Ammon's horn (tissue), 1 donor: Measurements from ENCODE around the gene ILDR2.
A peak's percentile ranks its signal among the peaks of the same experiment; 100 is the strongest.

ENCODE experiments used
- DNase-seq: peaks from one replicate; pipeline ENCODE4 v3.0.0-alpha.2; 2016; ENCODE audit warnings: low spot score

The ILDR2 gene

DNA sequence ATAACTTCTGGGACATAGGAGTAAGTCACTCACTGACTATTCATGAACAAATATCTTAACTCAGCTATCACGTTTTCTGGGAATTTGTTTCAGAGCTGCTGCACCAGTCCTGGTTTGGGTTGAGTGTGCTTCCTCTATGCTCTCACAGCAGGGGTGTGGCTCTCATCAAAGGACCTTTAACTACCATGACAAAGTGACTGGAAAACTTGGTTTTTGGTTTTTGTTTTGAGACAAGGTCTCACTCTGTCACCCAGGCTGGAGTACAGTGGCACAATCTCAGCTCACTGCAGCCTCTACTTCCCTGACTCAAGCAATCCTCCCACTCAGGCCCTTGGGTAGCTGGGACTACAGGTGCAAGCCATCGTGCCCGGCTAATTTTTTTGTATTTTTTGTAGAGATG lies 4.1 kb downstream of the ILDR2 start:
- DNase-seq: no peak

- DNase-seq: no peak
Observed at GRCh38 chr1:166969074-166969677, 6.2 kb downstream of the ILDR2 start.

DNA sequence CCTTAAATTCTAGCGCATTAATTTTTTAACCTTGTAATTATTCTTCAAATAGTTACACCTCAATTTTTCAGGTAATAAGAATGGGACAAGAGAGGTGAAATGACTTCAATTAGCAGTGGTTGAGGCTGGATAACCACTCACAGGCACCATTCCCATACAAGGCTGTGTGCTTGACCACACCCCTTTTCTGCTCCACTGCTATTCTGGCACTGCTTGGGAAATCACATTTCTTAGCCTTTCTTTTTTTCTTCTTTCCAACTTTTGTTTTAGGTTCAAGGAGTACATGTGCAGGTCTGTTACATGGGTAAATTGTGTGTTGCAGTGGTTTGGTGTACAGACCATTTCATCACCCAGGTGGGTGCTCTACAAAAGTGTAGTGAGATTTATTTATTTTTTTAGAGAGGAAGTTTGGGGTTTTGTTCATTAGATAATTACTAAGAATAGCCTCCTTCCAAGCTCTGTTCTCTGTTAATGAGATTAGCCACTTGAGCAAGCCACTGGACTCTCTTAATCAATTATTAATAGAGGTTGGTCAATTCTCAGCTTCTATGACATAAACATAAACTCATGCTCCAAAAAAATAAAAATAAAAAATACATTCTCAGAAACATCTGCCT lies 14.4 kb downstream of the ILDR2 start:
- DNase-seq: no peak

- no peak for DNase-seq
Observed at GRCh38 chr1:166956872-166957271, 18.5 kb downstream of the ILDR2 start.

- DNase-seq: no peak
Observed at GRCh38 chr1:166956057-166956850, 19.1 kb downstream of the ILDR2 start.

- no peak for DNase-seq
Observed at GRCh38 chr1:166953491-166953890, 21.8 kb downstream of the ILDR2 start.

DNA sequence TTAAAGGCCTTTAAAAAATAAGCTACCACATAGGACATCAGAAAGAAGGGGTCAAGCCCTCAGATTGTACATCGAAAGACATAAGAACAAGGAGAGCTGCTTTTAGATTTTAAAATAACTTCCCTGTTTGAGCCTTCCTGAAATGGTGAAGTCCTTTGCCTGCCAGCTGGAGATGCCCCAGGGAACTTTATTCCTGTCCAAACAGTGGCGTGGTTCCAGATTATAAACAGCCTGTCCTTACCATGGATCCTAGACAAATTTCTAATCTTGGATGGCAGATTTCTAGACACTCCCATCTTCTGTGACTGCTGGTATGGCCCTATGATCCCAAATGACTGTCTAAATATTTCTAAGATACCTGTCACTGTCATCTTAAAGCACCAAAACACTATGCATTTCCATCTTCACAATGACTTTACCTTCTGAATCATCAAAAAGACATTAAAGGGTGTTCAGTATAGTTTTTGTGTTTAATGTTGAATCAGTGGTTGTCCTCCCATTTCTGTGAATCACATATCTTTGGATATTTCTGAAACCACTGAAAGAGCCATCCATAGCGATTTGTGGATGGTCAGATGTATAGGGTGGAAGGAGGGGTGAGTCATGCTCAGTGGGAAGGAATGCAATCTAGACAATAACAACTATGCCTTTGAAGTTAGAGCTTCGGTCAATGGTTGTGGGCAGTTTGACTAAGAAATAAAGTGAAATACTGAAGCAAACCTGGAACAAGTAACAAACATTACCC lies 23.2 kb downstream of the ILDR2 start:
- DNase-seq: no peak

GRCh38 chr1:166951050-166951449 lies 24.3 kb downstream of the ILDR2 start:
- DNase-seq: no peak

GRCh38 chr1:166950156-166950555 lies 25.2 kb downstream of the ILDR2 start:
- DNase-seq: peak; percentile 70

DNA sequence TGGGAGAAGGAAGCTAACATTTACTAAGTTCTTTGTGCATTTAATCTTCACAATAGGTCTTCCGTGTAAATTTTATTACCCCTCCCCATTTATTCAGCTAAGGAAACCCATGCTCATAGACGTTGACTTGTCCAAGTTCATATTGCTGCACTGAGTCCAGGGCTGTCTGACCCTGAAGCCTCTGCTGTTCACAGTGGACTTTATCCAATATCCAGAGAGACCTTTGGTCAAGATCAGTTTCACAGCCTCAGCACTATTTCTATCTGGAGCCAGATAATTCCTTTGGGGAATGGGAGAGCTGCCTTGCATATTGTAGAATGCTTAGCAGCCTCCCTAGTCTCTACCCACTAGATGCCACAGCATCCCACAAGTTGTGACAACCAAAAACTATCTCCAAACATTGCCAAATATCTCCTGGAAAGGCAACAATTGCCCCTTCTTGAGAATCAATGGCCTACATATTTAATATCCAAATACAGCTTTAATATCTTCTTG lies 26.4 kb downstream of the ILDR2 start:
- DNase-seq: no peak

DNA sequence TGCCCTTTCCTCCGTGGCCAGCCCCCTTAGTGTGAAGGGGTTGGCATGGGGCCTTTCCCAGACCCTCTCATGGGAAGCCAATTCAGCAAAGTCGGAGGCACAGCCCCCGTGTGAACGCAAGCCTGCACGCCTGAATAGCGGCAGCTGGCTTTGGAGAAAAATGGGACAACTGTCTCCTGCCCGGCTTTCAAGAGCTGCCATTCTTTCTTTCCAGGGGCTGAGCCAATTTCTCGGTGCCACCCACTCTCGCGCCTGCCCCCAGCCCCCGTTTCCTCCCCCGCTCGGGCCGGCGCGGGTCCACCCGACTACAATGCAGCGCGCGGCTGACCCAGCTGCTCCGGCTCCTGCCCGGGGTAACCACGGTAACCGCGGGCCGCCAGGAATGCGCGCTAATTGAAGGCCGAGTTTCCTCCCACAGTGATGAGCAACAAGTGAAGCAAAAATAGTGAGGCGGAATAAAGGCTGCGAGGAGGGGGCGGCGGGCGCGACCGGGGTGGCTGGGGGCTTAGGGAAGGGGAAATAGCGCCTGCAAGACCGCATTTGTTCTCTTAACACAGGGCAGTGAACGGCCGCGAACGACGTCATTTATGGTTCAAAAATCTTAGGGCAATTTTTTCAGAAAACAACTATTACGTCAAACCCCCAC lies 27.8 kb downstream of the ILDR2 start:
- peak; percentile 93 for DNase-seq

GRCh38 chr1:166944186-166944967 lies 31.0 kb downstream of the ILDR2 start:
- no peak for DNase-seq

DNA sequence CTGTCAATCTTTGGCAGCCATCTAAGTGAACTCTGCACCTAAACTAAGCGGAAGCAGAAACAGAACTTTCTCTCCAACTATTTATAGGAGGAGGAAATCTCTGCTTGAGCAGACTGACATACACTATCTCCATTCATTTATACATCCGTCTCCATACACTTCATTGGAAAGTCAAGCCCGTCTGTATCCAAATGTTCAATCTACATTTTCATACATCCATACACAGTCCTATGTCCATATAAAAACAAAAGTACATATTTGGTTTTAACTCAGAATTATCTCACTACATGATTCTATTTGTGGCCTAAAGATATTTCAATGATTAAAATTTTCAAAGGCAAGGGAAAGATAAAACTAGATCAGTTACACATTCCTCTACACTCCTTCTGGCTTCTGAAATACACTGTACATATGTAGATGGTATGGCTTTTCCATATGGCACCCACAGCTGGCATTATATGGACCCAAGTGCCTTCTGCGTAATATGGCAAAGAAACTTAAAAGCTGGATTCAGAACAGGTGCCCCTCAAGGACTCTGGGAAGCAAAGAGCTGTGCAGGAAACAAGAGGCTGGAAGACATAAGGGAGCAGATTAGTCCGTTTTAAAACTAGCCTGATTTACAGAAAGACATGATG lies 35.5 kb downstream of the ILDR2 start:
- no peak for DNase-seq

DNA sequence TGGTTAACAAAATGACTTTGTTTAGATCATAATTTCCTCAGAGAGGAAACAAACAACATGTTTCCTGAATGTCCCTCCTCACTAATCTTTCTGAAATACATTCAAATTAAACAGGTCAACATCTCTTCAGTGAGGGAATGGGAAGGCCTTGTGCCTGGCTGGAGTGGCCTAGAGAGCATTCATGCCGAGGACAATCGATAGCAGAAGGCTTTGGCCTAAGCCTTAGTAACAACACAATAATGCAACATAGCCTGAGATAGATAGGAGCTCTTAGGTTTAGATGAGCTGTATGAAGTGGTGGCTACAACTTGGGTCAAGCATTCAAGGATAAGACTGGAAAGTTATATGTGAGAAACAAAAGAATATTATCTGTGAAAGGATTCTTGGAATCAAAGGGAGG lies 37.4 kb downstream of the ILDR2 start:
- no peak for DNase-seq

GRCh38 chr1:166937329-166937728 lies 38.0 kb downstream of the ILDR2 start:
- no peak for DNase-seq

GRCh38 chr1:166933633-166934032 lies 41.7 kb downstream of the ILDR2 start:
- DNase-seq: no peak

DNA sequence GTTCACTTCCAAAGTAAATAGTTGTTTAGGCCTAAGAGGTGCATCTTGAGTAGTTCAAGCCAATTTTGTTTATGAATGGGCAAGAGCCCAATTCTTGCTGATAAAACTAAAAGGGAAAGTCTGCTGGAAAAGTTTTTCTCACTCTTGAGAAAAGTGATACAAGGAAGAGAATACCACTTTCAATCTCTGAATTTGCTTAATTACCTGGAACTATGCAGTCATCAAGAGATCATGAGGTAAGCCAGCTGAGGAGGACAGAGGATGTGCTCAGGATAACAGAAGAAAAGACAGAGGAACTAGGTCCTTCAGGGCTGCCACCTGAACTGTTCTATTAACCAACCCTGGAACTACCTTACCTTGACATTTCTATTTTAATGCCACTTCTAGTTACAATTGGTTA lies 42.2 kb downstream of the ILDR2 start:
- no peak for DNase-seq

DNA sequence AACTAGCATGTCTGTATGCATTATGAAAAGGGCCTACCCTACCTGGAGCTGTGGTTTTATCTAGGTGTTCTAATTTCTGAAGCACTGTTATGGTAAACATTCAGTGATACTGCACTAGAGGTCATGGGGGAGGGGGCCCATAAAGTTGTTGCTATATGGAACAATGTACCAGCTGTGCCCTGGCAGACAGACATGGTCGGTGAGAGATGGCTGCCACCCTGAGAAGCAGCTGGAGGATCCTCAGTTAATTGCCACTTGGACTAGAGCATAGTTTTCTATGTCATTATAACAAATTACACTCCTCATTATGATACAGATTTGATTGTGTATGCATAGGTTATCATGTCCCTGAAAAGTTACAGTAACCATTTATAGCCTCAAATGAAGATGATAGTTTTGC lies 45.4 kb downstream of the ILDR2 start:
- DNase-seq: no peak

- DNase-seq: no peak
Observed at GRCh38 chr1:166927701-166928100, 47.6 kb downstream of the ILDR2 start.

- peak; percentile 69 for DNase-seq
Observed at GRCh38 chr1:166925810-166926478, 49.4 kb downstream of the ILDR2 start.
